H9 (cell line): ENCODE results near the gene SAMD8. TPM values are rescaled to one million over a fixed set of nuclear protein-coding genes. Genes with fewer than 3 reads are reported as not detected.
A peak's percentile ranks its signal among the peaks of the same experiment; 100 is the strongest.

ENCODE experiments used
- DNase-seq: peaks from one replicate; pipeline ENCODE4 v3.0.0-alpha.2; 2017
- H2AFZ ChIP-seq: one replicate; pipeline ENCODE4 v1.6.1; 2013; ENCODE audit warnings: mild to moderate bottlenecking, low read length, control low read depth, moderate library complexity
- H2AK5ac ChIP-seq: 2 replicates; pipeline ENCODE4 v1.6.1; 2013; ENCODE audit warnings: low read length, control low read depth, mixed read lengths; ENCODE audit not compliant: insufficient read length
- H2BK120ac ChIP-seq: one replicate; pipeline ENCODE4 v1.6.1; 2013; ENCODE audit warnings: low read depth, mild to moderate bottlenecking, low read length, control low read depth, inconsistent platforms; ENCODE audit not compliant: poor library complexity, severe bottlenecking
- H2BK12ac ChIP-seq: 2 replicates; pipeline ENCODE4 v1.6.1; 2013; ENCODE audit warnings: low read length, control low read depth, mixed read lengths, low read depth; ENCODE audit not compliant: insufficient read length
- H2BK15ac ChIP-seq: 2 replicates; pipeline ENCODE4 v1.6.1; 2013; ENCODE audit warnings: low read depth, low read length, control low read depth
- H2BK20ac ChIP-seq: one replicate; pipeline ENCODE4 v1.6.1; 2013; ENCODE audit warnings: low read depth, mild to moderate bottlenecking, low read length, control low read depth, inconsistent platforms; ENCODE audit not compliant: poor library complexity, severe bottlenecking
- H2BK5ac ChIP-seq: 2 replicates; pipeline ENCODE4 v1.6.1; 2013; ENCODE audit warnings: low read length, control low read depth, mixed read lengths; ENCODE audit not compliant: insufficient read length
- H3K14ac ChIP-seq: 2 replicates; pipeline ENCODE4 v1.6.1; 2013; ENCODE audit warnings: low read length, control low read depth; ENCODE audit not compliant: insufficient read depth
- H3K18ac ChIP-seq: 2 replicates; pipeline ENCODE4 v1.6.1; 2013; ENCODE audit warnings: low read depth, mild to moderate bottlenecking, mixed read lengths, low read length, control low read depth; ENCODE audit not compliant: insufficient read length
- H3K23ac ChIP-seq: 2 replicates; pipeline ENCODE4 v1.6.1; 2013; ENCODE audit warnings: low read length, control low read depth, mixed read lengths, low read depth; ENCODE audit not compliant: insufficient read length
- H3K23me2 ChIP-seq: 2 replicates; pipeline ENCODE4 v1.6.1; 2013; ENCODE audit warnings: low read depth, mild to moderate bottlenecking, mixed read lengths, low read length, control low read depth; ENCODE audit not compliant: insufficient read length, poor library complexity, severe bottlenecking
- H3K27ac ChIP-seq: 2 replicates; pipeline ENCODE4 v1.5.1; 2013; ENCODE audit warnings: low read length, control low read depth, mixed read lengths, low read depth; ENCODE audit not compliant: insufficient read length
- H3K27me3 ChIP-seq: 2 replicates; pipeline ENCODE4 v1.6.1; 2013; ENCODE audit warnings: low read length, control low read depth, inconsistent platforms; ENCODE audit not compliant: insufficient read depth
- H3K4ac ChIP-seq: 2 replicates; pipeline ENCODE4 v1.6.1; 2013; ENCODE audit warnings: low read depth, mild to moderate bottlenecking, control low read depth, inconsistent platforms, low read length, moderate library complexity
- H3K4me1 ChIP-seq: 2 replicates; pipeline ENCODE4 v1.6.1; 2013; ENCODE audit warnings: low read length, control low read depth, inconsistent platforms; ENCODE audit not compliant: insufficient read depth
- H3K4me2 ChIP-seq: 2 replicates; pipeline ENCODE4 v1.6.1; 2013; ENCODE audit warnings: low read length, control low read depth, mixed read lengths; ENCODE audit not compliant: insufficient read length, insufficient read depth
- H3K56ac ChIP-seq: 2 replicates; pipeline ENCODE4 v1.6.1; 2013; ENCODE audit warnings: low read depth, mild to moderate bottlenecking, mixed read lengths, low read length, control low read depth; ENCODE audit not compliant: insufficient read length
- H3K79me1 ChIP-seq: 2 replicates; pipeline ENCODE4 v1.6.1; 2013; ENCODE audit warnings: low read depth, mild to moderate bottlenecking, moderate library complexity, low read length, control low read depth, inconsistent platforms; ENCODE audit not compliant: insufficient read depth, poor library complexity, severe bottlenecking
- H3K79me2 ChIP-seq: 2 replicates; pipeline ENCODE4 v1.6.1; 2013; ENCODE audit warnings: low read length, control low read depth, inconsistent platforms; ENCODE audit not compliant: insufficient read depth
- H3K9ac ChIP-seq: 2 replicates; pipeline ENCODE4 v1.6.1; 2013; ENCODE audit warnings: low read length, control low read depth, mixed read lengths; ENCODE audit not compliant: insufficient read length; ENCODE audit errors: extremely low read depth
- H3K9me3 ChIP-seq: one replicate; pipeline ENCODE4 v1.6.1; 2013; ENCODE audit warnings: low read depth, low read length, inconsistent platforms; ENCODE audit not compliant: control insufficient read depth
- H3T11ph ChIP-seq: one replicate; pipeline ENCODE4 v1.6.1; 2013; ENCODE audit warnings: mild to moderate bottlenecking, low read length, control low read depth, inconsistent platforms
- H4K20me1 ChIP-seq: one replicate; pipeline ENCODE4 v1.6.1; 2013; ENCODE audit not compliant: control insufficient read depth, insufficient read length, insufficient read depth
- H4K5ac ChIP-seq: 2 replicates; pipeline ENCODE4 v1.6.1; 2013; ENCODE audit warnings: low read depth, mild to moderate bottlenecking, mixed read lengths, low read length, control low read depth; ENCODE audit not compliant: insufficient read length
- H4K8ac ChIP-seq: replicated peaks from 2 replicates; pipeline ENCODE4 v1.6.1; 2013; ENCODE audit warnings: low read length, control low read depth, mixed read lengths, low read depth; ENCODE audit not compliant: insufficient read length
- H4K91ac ChIP-seq: 2 replicates; pipeline ENCODE4 v1.6.1; 2013; ENCODE audit warnings: low read depth, mild to moderate bottlenecking, moderate library complexity, mixed read lengths, low read length, control low read depth; ENCODE audit not compliant: insufficient read length
- H3K27ac Mint-ChIP-seq, 3 experiments: 2 replicates in 2 of 3; 3 replicates in 1 of 3; pipeline ENCODE4 v1.8.0; 2020 to 2021; ENCODE audit warnings: mixed read lengths in 3 of 3, mild to moderate bottlenecking in 1 of 3, moderate library complexity in 1 of 3
- H3K27me3 Mint-ChIP-seq: 2 replicates; pipeline ENCODE4 v1.8.0; 2021; ENCODE audit warnings: low read depth, mild to moderate bottlenecking, moderate library complexity, mixed read lengths
- H3K36me3 Mint-ChIP-seq, 3 experiments: 2 replicates in 2 of 3; 3 replicates in 1 of 3; pipeline ENCODE4 v1.8.0; 2020 to 2021; ENCODE audit warnings: low read depth in 3 of 3, mixed read lengths in 3 of 3; ENCODE audit not compliant: insufficient read depth in 1 of 3
- H3K4me1 Mint-ChIP-seq, 2 experiments: 2 replicates each; pipeline ENCODE4 v1.8.0; 2020; ENCODE audit warnings: mixed read lengths in 2 of 2
- H3K4me3 Mint-ChIP-seq, 2 experiments: 2 replicates in 1 of 2; 3 replicates in 1 of 2; pipeline ENCODE4 v1.8.0; 2020 to 2021; ENCODE audit warnings: mild to moderate bottlenecking in 2 of 2, mixed read lengths in 2 of 2, moderate library complexity in 1 of 2
- H3K9me3 Mint-ChIP-seq, 2 experiments: 2 replicates in 1 of 2; 3 replicates in 1 of 2; pipeline ENCODE4 v1.8.0; 2020; ENCODE audit warnings: mild to moderate bottlenecking in 2 of 2, mixed read lengths in 2 of 2, moderate library complexity in 1 of 2
- WGBS: extraction: QIAGEN DNeasy Blood & Tissue Kit; methylation state at CpG from one replicate; pipeline ENCODE4 v1.1.7; 2013; ENCODE audit warnings: missing lambda C conversion rate, low lambda C conversion rate, mixed read lengths; ENCODE audit not compliant: insufficient read length; ENCODE audit errors: extremely low coverage; 5-methylcytosine and 5-hydroxymethylcytosine counted together
- total RNA-seq: library from RNA; stranded (reverse); gene quantifications from 2 replicates; pipeline ENCODE4 v1.2.1, GENCODE V29; 2021
- TF ChIP-seq, protein P1 (sequence below): fragments of 200-600 bp; sonication (generic); conservative IDR thresholded peaks from 3 replicates; pipeline ENCODE4 v1.8.0; 2021; ENCODE audit warnings: antibody characterized with exemption, mild to moderate bottlenecking

SAMD8 gene
- total RNA-seq, 1 experiment from 2014 or later: 18.8 TPM

GRCh38 chr10:75065076-75065475 is 46.4 kb upstream of the SAMD8 start:
- Histone ChIP-seq H4K91ac (no peak overlapping the region), H3K4me1 (no peaks in the 10 kb centered on the region), H2AK5ac (no peak overlapping the region), H2BK120ac (no peak overlapping the region), H3K27me3 (no peaks in the 10 kb centered on the region), H3K79me2 (no peaks in the 10 kb centered on the region), H2BK20ac (no peak overlapping the region), H2BK15ac (no peak overlapping the region), H4K5ac (no peak overlapping the region), H3K9ac (no peak overlapping the region), H3K14ac (no peak overlapping the region), H2BK12ac (no peak overlapping the region), H3K9me3 (no peaks in the 10 kb centered on the region), H3K4me2 (no peak overlapping the region), H3K27ac (no peak overlapping the region), H4K8ac (no peak overlapping the region), H4K20me1 (no peaks in the 10 kb centered on the region), H3T11ph (no peak overlapping the region), H2AFZ (no peak overlapping the region), H3K18ac (no peak overlapping the region), H3K23ac (no peak overlapping the region), H3K23me2 (no peaks in the 10 kb centered on the region), H2BK5ac (no peak overlapping the region), H3K56ac (no peak overlapping the region), H3K4ac (no peak overlapping the region), H3K79me1 (no peaks in the 10 kb centered on the region)
- Mint-ChIP-seq H3K4me1 (peaks cover 3 to 5% of the 10 kb centered on the region in 2 experiments), H3K4me3 (no peak overlapping the region), H3K36me3 (no peaks in the 10 kb centered on the region), H3K9me3 (no peaks in the 10 kb centered on the region), H3K27ac (peak overlapping the region in 1 of 3 experiments; percentile 53; a peak in 1 of 7 replicates), H3K27me3 (no peaks in the 10 kb centered on the region)
- TF ChIP-seq, protein P1, sequence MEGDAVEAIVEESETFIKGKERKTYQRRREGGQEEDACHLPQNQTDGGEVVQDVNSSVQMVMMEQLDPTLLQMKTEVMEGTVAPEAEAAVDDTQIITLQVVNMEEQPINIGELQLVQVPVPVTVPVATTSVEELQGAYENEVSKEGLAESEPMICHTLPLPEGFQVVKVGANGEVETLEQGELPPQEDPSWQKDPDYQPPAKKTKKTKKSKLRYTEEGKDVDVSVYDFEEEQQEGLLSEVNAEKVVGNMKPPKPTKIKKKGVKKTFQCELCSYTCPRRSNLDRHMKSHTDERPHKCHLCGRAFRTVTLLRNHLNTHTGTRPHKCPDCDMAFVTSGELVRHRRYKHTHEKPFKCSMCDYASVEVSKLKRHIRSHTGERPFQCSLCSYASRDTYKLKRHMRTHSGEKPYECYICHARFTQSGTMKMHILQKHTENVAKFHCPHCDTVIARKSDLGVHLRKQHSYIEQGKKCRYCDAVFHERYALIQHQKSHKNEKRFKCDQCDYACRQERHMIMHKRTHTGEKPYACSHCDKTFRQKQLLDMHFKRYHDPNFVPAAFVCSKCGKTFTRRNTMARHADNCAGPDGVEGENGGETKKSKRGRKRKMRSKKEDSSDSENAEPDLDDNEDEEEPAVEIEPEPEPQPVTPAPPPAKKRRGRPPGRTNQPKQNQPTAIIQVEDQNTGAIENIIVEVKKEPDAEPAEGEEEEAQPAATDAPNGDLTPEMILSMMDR: no peak
- no peak for DNase-seq
- WGBS: no CpG with 5 or more reads among the region's 4 CpGs
